ENCODE results near the gene CTNS. TPM values are rescaled to one million over a fixed set of nuclear protein-coding genes. Genes with fewer than 3 reads are reported as not detected.

CTNS gene
- total and polyA plus RNA-seq, 4 donors: 7.7 to 24.9 (median 19.2) TPM

- WGBS, 2 donors: 73 to 80% methylated on average over 22 of the region's 22 CpGs
These were observed 23.1 kb downstream of the CTNS start for GRCh38 chr17:3659541-3660111.

GRCh38 chr17:3660311-3660891, 23.8 kb downstream of the CTNS start:
- Histone ChIP-seq H3K4me1 (ENCODE audit: control insufficient read depth in 5 of 5, insufficient read depth in 5 of 5, low read length in 5 of 5) (peaks cover 0 to 17% (median 0%) of the 10 kb centered on the region in 5 donors), H3K9ac (ENCODE audit: insufficient read depth in 1 of 2, low read length in 2 of 2) (no peak overlapping the region), H3K36me3 (ENCODE audit: control insufficient read depth in 4 of 4, insufficient read depth in 4 of 4, low read length in 4 of 4) (peaks cover 5 to 46% (median 12%) of the 10 kb centered on the region in 4 donors), H3K9me3 (ENCODE audit: control insufficient read depth in 4 of 4, insufficient read depth in 3 of 4, low read length in 3 of 4) (no peaks in the 10 kb centered on the region), H3K27me3 (ENCODE audit: control insufficient read depth in 3 of 3, insufficient read depth in 3 of 3, low read length in 2 of 3) (no peaks in the 10 kb centered on the region), H3K27ac (ENCODE audit: low read depth in 1 of 2, low read length in 1 of 2) (peak overlapping the region in 1 of 2 donors; percentile 86), H3K4me3 (no peak overlapping the region)
- WGBS, 2 donors: 91 to 94% methylated on average over 23 of the region's 23 CpGs
- DNase-seq (no peak), ATAC-seq (ENCODE audit: insufficient read depth, low FRiP score) (peak; percentile 9)
- TF ChIP-seq CTCF (IDR thresholded peaks at IDR 0.05; ENCODE audit: control extremely low read depth, extremely low read depth): no peak

More at GRCh38 chr17:3659541-3660111, 23.1 kb downstream of the CTNS start:
- Histone ChIP-seq H3K9ac (ENCODE audit: insufficient read depth in 1 of 2, low read length in 2 of 2) (no peak overlapping the region), H3K4me1 (ENCODE audit: control insufficient read depth in 5 of 5, insufficient read depth in 5 of 5, low read length in 5 of 5) (peaks cover 0 to 17% (median 0%) of the 10 kb centered on the region in 5 donors), H3K27ac (ENCODE audit: low read depth in 1 of 2, low read length in 1 of 2) (peak overlapping the region; percentile 65 to 86), H3K36me3 (ENCODE audit: control insufficient read depth in 4 of 4, insufficient read depth in 4 of 4, low read length in 4 of 4) (peaks cover 5 to 43% (median 8%) of the 10 kb centered on the region in 4 donors), H3K27me3 (ENCODE audit: control insufficient read depth in 3 of 3, insufficient read depth in 3 of 3, low read length in 2 of 3) (no peaks in the 10 kb centered on the region), H3K4me3 (no peak overlapping the region), H3K9me3 (ENCODE audit: control insufficient read depth in 4 of 4, insufficient read depth in 3 of 4, low read length in 3 of 4) (no peaks in the 10 kb centered on the region)
- no peak for TF ChIP-seq CTCF (IDR thresholded peaks at IDR 0.05; ENCODE audit: control extremely low read depth, extremely low read depth)
- ATAC-seq (ENCODE audit: insufficient read depth, low FRiP score): peak; percentile 63
- DNase-seq: peak; percentile 55 to 61 (median 61)

- no peak overlapping the region for H3K4me3 ChIP-seq
- H3K27ac ChIP-seq (ENCODE audit: low read depth in 1 of 2, low read length in 1 of 2): no peak overlapping the region
- H3K9ac ChIP-seq (ENCODE audit: insufficient read depth in 1 of 2, low read length in 2 of 2): no peak overlapping the region
- ATAC-seq (ENCODE audit: insufficient read depth, low FRiP score): no peak
- no peak for DNase-seq
- no peaks in the 10 kb centered on the region for H3K27me3 ChIP-seq (ENCODE audit: control insufficient read depth in 3 of 3, insufficient read depth in 3 of 3, low read length in 2 of 3)
- peaks cover 0 to 30% (median 6%) of the 10 kb centered on the region in 5 donors for H3K4me1 ChIP-seq (ENCODE audit: control insufficient read depth in 5 of 5, insufficient read depth in 5 of 5, low read length in 5 of 5)
- 93% methylated on average over 33 of the region's 33 CpGs for WGBS, 2 donors
- H3K9me3 ChIP-seq (ENCODE audit: control insufficient read depth in 4 of 4, insufficient read depth in 3 of 4, low read length in 3 of 4): no peaks in the 10 kb centered on the region
- H3K36me3 ChIP-seq (ENCODE audit: control insufficient read depth in 4 of 4, insufficient read depth in 4 of 4, low read length in 4 of 4): peaks cover 5 to 38% (median 15%) of the 10 kb centered on the region in 4 donors
- TF ChIP-seq CTCF (IDR thresholded peaks at IDR 0.05; ENCODE audit: control extremely low read depth, extremely low read depth): no peak
These were observed 26.8 kb downstream of the CTNS start for GRCh38 chr17:3663102-3664011.

Data from lung (tissue), 12 donors.